HEK293T (cell line): ENCODE results near the gene PRR4.

Experiments
- CTCF ChIA-PET: fragments of 350-600 bp; formaldehyde crosslinking; extraction: SDS; loops from one replicate; lab custom pipeline; 2021; ENCODE audit warnings: antibody characterized with exemption, inconsistent platforms; lab: Yijun Ruan, JAX
- POLR2A ChIA-PET: fragments of 350-600 bp; formaldehyde crosslinking; extraction: SDS; loops from one replicate; lab custom pipeline; 2020; ENCODE audit warnings: antibody characterized with exemption, inconsistent platforms; lab: Yijun Ruan, JAX
- DNase-seq: peaks from one replicate; pipeline ENCODE4 v3.0.0; 2012; ENCODE audit warnings: mixed read lengths; ENCODE audit errors: extremely low spot score
- ARNT ChIP-seq: fragments of 450-650 bp; IDR thresholded peaks from 2 replicates; pipeline ENCODE4 v1.6.1; 2017; ENCODE audit warnings: mild to moderate bottlenecking
- BHLHE40 ChIP-seq: fragments of 450-650 bp; IDR thresholded peaks from 2 replicates; pipeline ENCODE4 v1.6.1; 2016; ENCODE audit warnings: mild to moderate bottlenecking, moderate library complexity, borderline replicate concordance
- CTBP1 ChIP-seq: fragments of 450-650 bp; IDR thresholded peaks from 2 replicates; pipeline ENCODE4 v1.6.1; 2016; ENCODE audit warnings: borderline replicate concordance
- ELF4 ChIP-seq: fragments of 450-650 bp; IDR thresholded peaks from 2 replicates; pipeline ENCODE4 v1.6.1; 2017; ENCODE audit warnings: antibody characterized with exemption
- FOXA1 ChIP-seq: fragments of 450-650 bp; IDR thresholded peaks from 2 replicates; pipeline ENCODE4 v1.6.1; 2016; ENCODE audit warnings: mild to moderate bottlenecking
- FOXK2 ChIP-seq: fragments of 450-650 bp; IDR thresholded peaks from 2 replicates; pipeline ENCODE4 v1.6.1; 2016; ENCODE audit warnings: mild to moderate bottlenecking
- FOXM1 ChIP-seq: fragments of 450-650 bp; IDR thresholded peaks from 2 replicates; pipeline ENCODE4 v1.6.1; 2017; ENCODE audit warnings: mild to moderate bottlenecking, borderline replicate concordance
- HDGF ChIP-seq: fragments of 450-650 bp; IDR thresholded peaks from 2 replicates; pipeline ENCODE4 v1.6.1; 2017; ENCODE audit warnings: antibody characterized with exemption, borderline replicate concordance
- L3MBTL2 ChIP-seq: fragments of 450-650 bp; conservative IDR thresholded peaks from 2 replicates; pipeline ENCODE4 v1.6.1; 2016; ENCODE audit warnings: mild to moderate bottlenecking
- LEF1 ChIP-seq: fragments of 450-650 bp; IDR thresholded peaks from 2 replicates; pipeline ENCODE4 v1.6.1; 2017; ENCODE audit warnings: mild to moderate bottlenecking, borderline replicate concordance
- NFRKB ChIP-seq: fragments of 450-650 bp; IDR thresholded peaks from 2 replicates; pipeline ENCODE4 v1.6.1; 2016; ENCODE audit warnings: mild to moderate bottlenecking, moderate library complexity
- PKNOX1 ChIP-seq: fragments of 450-650 bp; IDR thresholded peaks from 2 replicates; pipeline ENCODE4 v1.6.1; 2016
- SP1 ChIP-seq: fragments of 450-650 bp; IDR thresholded peaks from 2 replicates; pipeline ENCODE4 v1.6.1; 2017
- SUZ12 ChIP-seq: fragments of 450-650 bp; IDR thresholded peaks from 2 replicates; pipeline ENCODE4 v1.6.1; 2016; ENCODE audit warnings: mild to moderate bottlenecking
- TARDBP ChIP-seq: fragments of 450-650 bp; IDR thresholded peaks from 2 replicates; pipeline ENCODE4 v1.6.1; 2016
- ZNF384 ChIP-seq: fragments of 450-650 bp; IDR thresholded peaks from 2 replicates; pipeline ENCODE4 v1.6.1; 2016

Gene PRR4

GRCh38 chr12:10867381-10867780 lies 18.1 kb upstream of the PRR4 start:
- no peak for DNase-seq
- ChIA-PET CTCF (no interaction called here), POLR2A (no interaction called here)
- TF ChIP-seq FOXA1 (no peak), ARNT (no peak), NFRKB (no peak), CTBP1 (no peak), ELF4 (no peak), TARDBP (no peak)

- DNase-seq = no peak
- TF ChIP-seq ELF4 (no peak), ARNT (no peak), BHLHE40 (no peak), TARDBP (no peak), PKNOX1 (no peak), CTBP1 (no peak), SP1 (no peak), LEF1 (no peak), FOXM1 (no peak), NFRKB (no peak)
- ChIA-PET POLR2A (no interaction called here), CTCF (no interaction called here)
These were observed 14.4 kb upstream of the PRR4 start for GRCh38 chr12:10863512-10864218.

GRCh38 chr12:10861366-10861765 lies 12.1 kb upstream of the PRR4 start:
- no peak for DNase-seq
- CTCF ChIA-PET = no interaction called here
- TF ChIP-seq HDGF (no peak), FOXK2 (no peak), NFRKB (no peak), SUZ12 (no peak), BHLHE40 (no peak), LEF1 (no peak), SP1 (no peak), FOXA1 (no peak), L3MBTL2 (no peak), PKNOX1 (no peak), ELF4 (no peak), TARDBP (no peak), FOXM1 (no peak), ZNF384 (no peak), CTBP1 (no peak), ARNT (no peak)
- POLR2A ChIA-PET = no interaction called here

GRCh38 chr12:10855807-10856206 lies 6.5 kb upstream of the PRR4 start:
- no peak for DNase-seq
- POLR2A ChIA-PET = no interaction called here
- no peak for TF ChIP-seq HDGF
- TF ChIP-seq SUZ12 = no peak
- TF ChIP-seq L3MBTL2 = no peak
- no peak for TF ChIP-seq PKNOX1
- TF ChIP-seq ELF4 = no peak
- no peak for TF ChIP-seq FOXK2
- no peak for TF ChIP-seq NFRKB
- no peak for TF ChIP-seq TARDBP
- no peak for TF ChIP-seq FOXM1
- CTCF ChIA-PET = no interaction called here

GRCh38 chr12:10853776-10854175 lies 4.5 kb upstream of the PRR4 start:
- TF ChIP-seq ZNF384 (no peak), BHLHE40 (no peak), CTBP1 (no peak), ELF4 (no peak), PKNOX1 (no peak), HDGF (no peak), SUZ12 (no peak), L3MBTL2 (no peak), NFRKB (no peak), TARDBP (no peak), SP1 (no peak), LEF1 (no peak)
- DNase-seq = no peak
- ChIA-PET POLR2A (no interaction called here), CTCF (no interaction called here)
